HG02623 (cell line): Measurements from ENCODE around the gene TNK2.

Experiments
- ATAC-seq: cut with Tn5 transposase; IDR thresholded peaks from one replicate; pipeline ENCODE4 v1.9.1; 2021; ENCODE audit warnings: moderate library complexity; ENCODE audit not compliant: unreplicated experiment

The TNK2 gene

DNA sequence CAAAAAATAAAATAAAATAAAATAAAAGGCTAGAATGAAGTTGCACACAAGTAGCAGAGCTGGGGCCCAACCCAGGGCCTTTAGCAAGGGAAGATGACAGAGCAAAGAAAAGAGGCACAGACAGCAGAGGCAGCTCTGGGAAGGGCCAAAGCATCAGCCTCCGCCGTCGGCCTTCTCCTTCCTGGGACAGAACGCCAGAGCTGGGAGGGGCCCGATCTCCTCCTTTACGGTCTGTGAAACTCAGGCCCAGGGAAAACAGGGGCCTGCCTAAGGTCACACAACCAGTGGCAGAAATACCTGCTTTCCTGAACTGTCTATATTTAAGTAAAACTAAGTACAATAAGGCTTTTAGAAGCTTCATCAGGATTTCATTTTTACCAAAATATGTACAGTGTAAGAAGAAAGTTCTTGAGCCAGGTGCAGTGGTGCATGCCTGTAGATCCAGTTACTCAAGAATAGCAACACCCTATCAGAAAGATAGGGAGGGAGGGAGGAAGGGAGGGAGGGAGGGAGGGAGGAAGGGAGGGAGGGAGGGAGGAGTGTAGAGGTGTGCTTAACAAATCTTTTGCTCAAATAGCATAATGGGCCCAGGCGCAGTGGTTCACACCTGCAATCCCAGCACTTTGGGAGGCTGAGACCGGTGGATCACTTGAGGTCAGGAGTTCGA, 53.6 kb downstream of the TNK2 start:
- ATAC-seq: no peak

DNA sequence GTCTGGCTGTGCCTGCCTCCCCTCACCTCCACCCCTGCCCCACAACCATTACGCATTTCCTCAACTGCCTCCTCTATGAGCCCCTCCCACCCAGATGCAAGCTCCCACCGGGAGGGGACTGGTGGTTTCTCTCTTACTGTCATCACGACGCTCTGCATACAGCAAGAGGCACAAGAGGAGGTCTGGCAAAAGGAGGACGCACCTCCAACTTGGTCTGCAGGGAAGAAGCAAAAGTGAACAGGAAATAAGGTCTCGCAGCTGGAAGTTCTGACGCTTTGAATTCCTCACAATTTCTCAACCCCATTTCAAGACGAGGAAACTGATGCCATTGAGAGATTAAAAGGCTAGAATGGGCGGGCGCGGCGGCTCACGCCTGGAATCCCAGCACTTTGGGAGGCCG, 54.4 kb downstream of the TNK2 start:
- ATAC-seq: no peak

DNA sequence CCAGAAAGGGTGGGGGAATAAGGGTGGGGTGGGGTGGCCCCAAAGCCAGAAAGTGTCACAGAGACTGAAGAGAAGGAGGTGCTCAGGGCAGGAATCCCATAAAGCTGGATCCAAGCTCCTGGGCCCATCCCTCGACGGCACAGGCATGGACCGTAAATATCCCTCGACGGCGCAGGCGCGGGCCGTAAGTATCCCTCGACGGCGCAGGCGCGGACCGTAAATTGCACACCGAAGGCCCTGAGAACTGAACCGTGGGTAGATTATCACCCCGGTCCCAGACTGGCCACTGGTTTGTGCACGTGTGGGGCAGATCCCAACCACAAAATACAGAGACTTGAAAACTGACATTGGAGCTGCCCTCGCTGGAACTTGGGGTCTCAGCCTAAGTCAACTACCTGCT, 55.3 kb downstream of the TNK2 start:
- no peak for ATAC-seq

DNA sequence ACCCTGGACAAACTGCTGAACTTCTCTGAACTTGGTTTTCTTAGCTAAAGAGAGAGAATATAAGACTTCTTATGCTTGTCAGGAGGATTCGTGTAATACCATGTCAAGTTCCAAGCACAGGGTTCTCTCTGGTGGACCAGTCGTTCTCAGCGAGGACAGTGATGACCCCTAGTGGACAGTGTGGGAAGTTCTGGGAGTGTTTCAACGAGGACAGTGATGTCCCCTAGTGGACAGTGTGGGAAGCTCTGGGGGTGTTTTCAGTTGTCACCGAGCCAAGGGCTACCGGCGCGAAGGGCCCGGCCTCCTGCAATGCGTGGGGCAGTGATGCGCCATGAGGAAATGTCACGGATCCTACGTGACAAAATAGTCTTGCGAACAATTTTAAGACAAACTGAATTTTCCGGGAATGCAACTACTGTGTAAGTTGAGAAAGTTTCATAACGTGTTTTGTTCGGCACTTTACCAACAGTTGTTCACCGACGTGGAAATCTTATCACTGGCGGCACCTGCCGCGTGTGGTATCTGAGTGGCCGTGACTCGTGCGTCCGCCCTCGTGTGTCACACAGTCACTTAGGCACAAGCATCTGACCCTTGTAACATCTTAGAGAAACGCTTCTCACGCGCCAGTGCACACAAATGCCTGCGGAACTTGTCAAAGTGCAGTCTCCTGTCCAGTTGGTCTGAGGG, 57.4 kb downstream of the TNK2 start:
- peak; percentile 85 for ATAC-seq

DNA sequence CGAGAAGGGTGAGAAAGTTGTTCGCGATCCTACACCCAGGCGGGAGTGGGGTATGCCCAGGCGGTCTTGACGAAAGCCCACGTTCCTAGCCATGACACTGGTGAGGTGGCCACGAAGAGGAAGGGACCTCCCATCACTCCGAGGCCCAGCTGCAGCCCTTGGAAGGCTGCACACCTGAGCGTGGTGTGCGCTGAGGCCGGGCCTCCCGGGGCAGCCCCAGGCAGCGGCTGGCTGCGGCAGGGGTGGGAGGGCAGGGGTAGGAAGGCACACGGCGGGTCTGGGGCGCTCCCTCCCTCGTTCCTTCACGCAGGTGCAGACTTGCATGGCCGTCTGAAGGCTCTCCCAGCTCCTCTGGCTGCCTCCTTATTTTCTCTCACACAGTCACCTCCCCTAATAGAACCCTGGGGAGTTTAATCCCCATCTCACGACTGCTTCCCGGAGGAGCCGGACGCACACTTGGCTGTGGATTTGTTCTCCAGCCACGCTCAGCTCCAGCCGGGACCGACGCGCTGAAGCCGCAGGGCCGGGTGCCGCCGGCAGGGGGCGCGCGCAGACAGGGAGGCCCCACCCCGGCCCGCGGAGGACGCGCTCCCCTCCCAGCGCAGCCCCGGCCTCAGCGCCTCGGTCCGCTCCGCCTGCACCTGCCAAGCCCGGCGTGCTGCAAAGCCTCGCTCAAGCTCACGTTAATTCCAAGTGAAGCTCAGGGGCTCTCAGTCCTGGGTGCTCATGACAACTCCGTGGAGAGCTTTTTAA, 58.9 kb downstream of the TNK2 start:
- no peak for ATAC-seq

DNA sequence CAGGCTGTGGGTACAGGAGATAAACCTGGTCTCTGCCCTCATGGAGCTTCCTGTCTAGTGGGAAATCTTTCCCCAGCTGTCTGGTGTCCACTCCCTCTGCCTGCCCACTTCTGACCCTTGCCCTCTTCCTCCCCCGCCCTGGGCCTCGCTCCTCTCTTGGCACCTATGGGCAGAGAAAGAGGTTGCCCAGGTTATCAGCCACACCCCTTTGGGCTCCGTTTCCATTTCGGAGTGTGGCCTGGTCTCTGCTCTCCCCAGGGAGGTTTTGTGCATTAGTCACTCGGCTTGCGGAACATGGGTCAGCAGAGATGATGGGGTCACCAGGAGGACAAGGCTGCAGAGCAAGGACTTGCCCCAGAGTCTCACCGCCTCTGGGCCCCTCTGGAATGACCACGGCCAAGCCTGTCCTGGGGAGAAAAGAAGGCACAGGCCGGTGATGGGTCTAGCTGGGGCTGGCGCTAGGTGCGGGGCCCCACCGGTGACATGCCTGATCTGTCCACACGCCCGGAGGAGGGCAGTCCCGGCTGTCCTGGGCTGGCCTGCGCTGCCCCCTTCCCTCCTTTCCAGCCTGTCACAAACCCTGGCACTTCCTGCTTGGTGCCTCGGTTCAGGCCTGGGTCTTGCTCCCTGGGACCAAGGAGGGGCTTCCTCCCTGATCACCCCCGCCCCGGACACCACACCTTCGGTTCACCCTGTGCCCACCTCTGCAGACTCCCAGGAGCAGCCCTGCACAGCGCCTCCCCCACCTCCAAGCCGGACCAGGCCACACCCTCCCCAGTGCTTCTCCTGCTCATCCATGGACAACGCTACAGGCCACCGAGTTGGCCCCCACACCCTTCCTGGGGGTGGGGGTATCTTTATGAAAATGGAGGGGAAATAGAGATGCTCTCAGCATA, 61.0 kb downstream of the TNK2 start:
- no peak for ATAC-seq

DNA sequence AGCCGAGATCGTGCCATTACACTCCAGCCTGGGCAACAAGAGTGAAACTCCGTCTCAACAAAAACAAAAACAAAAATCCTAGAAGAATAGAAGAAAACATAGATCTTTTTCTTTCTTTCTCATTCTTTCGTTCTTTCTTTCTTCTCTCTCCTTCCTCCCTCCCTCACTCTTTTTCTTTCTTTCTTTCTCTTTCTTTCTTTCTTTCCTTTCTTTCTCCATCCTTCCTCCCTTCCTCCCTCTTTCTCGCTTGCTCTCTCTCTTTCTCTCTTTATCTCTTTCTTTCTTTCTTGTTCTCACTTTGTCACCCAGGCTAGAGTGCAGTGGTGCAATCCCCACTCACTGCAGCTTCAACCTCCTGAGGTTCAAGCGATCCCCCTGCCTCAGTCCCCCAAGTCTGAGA, 62.9 kb downstream of the TNK2 start:
- ATAC-seq: no peak

DNA sequence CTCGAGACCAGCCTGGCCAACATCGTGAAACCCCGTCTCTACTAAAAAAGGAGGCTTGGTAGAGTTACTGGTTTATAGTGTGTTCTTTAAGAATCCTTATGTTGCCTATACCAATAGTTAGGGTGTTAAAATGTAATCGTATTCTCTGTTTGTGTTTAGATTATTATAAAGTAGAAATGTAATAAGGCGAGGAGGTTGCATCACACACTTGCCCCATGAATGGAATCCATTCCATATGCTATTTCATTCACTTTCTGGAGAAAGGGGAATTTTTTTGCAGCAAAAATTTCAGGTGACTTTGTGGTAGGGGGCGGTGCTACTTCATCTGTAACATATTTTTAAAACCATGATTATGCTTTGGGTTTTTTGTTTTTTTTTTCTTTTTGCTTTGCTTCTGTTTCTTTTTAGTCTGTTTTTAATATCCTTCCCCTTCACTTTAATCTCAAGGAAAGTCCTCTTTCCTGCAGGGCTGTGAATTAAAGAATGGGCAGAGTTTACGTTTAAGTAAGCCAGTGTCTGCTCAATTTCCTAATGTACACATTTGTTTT, 63.6 kb downstream of the TNK2 start:
- no peak for ATAC-seq

DNA sequence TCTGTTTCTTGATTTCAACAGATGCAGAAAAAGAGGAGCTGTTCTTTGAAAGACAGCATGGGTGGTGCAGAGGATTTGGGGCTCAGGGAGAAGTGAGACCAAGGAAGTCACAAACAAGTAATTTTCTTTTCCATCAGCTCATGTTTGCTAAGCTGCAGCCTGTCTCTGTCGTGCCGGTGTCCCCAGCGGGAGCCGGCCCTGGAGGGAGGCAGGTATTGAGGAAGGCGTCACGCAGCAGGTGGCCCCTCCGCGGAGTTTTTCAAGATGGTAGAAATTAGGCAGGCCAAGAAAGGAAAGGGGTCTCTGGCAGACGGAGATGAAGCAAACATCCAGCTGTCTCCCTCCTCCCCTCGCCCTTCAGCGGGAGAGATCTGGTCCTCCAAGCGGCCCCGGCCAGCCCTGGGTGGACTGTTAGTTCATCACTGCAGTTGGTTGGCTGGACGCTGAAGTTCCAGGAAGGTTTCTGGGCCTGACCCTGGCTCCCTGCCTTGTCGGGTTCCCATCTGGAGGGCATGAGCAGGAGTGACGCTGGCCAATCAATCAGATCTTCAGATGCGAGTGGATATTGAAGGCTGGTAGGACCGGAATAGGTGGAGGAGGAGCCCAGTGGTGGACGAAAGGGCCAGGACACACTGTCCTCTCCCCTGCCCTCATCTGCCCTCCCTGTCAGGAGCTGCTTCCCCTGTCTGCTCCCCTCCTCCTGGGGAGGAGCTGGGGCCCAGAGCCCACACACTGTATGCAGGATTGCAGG, 68.9 kb downstream of the TNK2 start:
- no peak for ATAC-seq

DNA sequence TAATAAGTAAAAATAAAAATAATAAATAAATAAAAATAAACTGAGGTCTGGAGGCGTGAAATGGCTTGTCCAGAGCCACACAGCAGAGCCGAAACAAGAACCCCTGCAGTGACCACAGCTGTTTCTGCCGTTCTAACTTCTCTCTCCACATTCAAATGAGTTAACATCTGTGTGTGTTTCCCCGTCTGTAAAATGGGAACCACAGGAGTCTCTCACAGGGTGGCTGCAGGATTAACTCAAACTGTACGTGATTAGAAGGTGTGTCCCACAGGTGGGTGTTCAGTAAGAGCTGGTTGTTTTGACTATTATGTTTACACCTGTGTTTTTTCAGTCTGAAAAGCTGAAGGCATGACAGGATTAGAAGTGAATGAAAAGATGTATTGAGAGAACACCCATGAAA, 69.6 kb downstream of the TNK2 start:
- ATAC-seq: peak; percentile 61

DNA sequence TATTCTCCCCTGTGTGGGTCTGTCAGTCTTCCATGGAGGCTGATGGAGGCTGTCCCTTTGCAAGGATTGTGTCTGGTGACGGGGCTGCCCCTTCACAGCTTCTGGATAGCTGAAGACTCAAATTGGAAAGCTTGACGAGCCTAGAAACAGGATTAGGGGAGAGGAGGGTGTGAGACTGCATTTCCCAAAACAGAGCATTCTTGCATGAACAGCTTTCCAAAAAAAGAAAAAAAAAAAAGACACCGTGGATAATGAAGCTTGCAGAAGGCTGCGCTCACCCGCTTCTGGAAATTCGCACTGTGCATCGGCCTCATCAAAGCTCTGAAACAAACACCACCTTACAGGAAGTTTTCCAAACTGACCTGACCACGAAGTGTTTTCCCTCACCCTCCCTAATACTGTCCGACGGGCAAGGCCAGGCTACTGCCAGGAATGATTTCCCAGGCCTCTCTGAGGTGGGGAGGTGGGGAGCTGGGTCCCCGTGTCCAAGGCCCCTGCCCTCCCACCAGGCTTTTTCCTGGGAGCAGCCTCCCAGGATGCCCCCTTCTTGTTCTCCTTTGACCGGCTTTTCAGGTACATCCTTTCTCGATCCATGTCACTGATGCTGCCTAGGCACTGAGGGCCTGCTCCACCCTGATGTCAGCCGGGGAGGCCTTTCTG, 71.7 kb downstream of the TNK2 start:
- ATAC-seq: no peak

DNA sequence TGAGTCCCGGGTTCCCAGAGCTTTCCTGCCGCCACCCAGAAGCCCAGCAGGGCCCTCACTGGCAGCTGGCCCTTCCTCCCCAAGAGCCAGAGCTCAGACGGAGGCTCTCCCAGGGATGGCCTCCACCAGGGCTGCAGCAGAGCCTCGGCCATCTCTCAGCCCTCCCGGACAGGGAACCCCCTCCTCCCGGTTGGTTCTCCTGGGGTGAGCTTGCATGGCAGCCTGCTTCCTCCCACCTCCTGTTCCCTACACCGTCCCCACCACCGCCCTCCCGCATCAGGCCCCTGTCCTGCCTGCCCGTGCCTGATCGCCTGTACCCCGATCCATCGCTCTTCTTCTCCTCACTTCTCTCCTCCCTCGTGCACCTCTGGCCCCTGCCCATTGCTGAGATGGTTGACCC, 72.6 kb downstream of the TNK2 start:
- no peak for ATAC-seq

DNA sequence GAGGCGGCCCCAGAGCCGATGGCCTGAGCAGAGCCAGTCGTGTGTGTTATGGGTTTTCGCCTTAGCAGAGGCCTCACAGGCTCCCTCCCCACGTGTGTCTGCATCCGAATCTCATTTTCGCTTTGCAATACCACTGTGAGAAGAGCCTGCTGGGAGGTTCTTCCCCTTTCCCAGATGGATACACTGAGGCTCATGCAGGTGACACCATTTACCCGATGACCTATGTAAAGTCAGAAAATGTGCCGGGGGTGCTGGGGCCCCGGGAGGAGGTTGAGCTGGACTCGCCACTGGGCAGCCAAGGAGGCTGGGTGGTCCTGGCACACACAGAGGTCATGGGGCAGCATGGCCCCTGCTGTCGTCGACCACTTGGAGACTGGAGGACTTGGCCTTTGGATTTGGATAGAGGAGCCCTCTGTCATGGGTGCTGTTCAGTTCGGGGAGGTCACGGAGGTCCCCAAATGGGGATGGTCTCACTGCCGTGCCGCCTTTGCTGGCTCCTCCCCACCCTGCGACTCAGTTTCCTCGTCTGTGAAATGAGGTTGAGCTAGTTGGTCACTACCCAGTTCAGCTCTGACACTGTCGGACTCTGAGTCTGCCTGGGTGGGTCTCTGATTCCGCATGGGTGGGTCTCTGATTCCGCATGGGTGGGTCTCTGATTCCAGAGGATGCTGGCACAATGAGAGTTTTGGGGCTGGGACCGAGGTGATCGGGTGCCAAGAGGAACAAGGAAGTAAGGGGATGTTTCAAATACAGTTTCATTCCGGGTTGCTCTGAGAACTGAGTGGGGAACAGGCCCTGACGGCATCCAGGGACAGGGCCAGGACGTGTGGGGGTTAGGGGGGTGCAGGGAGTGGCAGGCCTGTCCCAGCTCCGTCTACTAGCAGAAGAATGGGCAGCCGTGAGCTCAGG, 73.4 kb downstream of the TNK2 start:
- ATAC-seq: no peak

DNA sequence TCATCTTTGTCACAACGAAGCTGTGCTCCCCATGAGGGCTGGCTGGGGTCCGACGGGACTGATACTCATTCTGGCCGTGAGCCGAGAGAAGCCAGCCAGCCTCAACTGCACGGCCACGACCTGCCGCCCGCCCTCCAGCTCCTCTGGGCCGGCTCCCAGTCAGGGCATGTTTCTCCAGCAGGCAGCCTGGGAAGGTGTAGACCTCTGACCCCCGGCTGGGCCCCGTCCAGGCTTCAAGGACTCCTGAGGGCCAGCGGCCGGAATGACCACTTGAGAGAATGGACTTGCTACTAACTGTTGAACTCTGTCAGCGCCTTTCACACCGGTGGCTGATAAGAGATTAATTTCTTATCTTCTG, 78.5 kb downstream of the TNK2 start:
- ATAC-seq: no peak

DNA sequence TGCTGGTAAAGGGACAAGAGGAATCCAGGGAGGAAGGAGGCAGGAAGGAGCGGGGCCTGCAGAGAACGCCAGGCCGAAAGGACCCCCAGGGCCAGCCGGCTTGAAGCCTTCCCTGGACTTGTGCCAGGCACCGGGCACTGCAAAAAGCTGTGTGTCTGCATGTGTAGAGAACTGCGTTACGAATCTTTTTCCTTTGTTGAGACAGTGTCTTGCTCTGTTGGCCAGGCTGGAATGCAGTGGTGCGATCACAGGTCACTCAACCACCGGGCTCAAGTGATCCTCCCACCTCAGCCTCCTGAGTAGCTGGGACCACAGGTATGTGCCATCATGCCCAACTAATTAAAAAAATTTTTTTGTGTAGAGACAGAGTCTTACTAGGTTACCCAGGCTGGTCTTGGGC, 79.6 kb downstream of the TNK2 start:
- ATAC-seq: no peak

DNA sequence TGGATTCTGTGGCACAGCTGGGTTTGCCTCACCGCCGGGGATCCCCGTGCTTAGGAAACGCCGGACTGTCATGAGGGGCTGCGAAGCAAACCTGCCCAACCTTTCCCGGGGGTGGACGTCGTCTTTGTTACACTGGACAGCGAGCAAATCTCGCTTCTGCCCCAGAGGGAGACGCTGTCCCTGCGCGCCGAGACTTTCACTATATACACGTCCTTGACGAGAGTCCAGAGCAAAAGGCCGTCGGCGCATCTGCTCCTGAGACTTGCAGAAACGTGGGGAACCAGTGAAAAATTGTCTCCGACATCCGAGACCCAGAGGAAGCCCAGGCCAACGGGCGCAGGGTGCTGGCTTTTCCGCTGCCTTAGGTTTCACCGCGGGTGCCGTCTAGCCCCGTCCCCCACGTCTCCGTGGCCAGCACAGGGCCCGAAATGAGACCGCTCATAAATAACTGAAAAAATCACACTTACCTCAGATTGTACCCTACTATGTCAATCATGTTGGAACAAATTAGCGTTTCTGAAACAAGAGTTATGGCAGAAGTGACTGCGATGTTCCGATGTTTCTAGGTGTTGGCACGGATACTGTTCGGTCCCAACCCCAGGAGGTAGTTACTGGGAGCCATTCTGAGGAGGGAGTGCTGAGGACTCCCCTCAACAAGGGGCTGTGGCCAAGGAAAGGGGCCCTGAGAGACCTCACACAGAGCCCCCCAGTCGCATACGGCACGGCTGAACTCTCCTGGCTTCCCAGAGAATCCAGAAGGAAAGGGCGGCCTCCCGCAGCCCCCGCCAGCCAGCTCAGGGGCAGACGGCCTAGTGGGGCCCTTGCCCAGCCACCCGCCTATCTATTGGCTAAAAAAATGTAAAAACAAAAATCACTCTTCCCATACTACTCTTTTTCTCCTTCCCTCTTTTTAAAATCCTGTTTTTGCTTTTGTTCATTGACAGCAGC, 82.2 kb downstream of the TNK2 start:
- ATAC-seq: no peak

DNA sequence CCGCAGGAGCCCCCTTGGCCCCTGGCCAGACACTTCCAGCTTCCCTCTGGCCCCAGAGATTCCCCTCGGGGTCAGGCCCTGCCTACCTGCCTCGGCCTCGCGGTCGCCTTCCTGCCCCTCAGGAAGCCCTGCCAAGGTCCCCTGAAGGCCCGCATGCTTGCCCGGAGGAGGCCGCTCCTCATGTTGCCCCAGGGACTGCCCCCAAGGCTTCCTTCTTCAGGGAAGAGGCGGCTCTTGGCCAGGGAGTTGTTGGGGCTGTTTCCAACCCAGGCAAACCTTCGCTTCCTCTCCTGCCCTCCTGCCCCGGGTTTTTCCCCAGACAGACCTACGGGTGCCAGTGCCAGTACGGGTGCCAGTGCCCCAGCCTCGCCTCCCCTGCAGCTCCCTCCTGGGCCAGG, 83.2 kb downstream of the TNK2 start:
- no peak for ATAC-seq
